Gastrocnemius medialis (tissue), 4 donors: ENCODE results near the gene HERC4. TPM values are rescaled to one million over a fixed set of nuclear protein-coding genes. Genes with fewer than 3 reads are reported as not detected.
"Not testable (repeated sequence)": the region's sequence is repeated elsewhere in the genome, so short reads cannot be mapped to it uniquely, and the experiment has no call there.

Source experiments
- ATAC-seq, 2 donors: fragments of 150-250 bp; one replicate each; pipeline ENCODE4 v1.9.1; 2016
- DNase-seq, 2 donors: peaks; one replicate each; pipeline ENCODE4 v3.0.0-alpha.2; 2019
- H3K27ac ChIP-seq, 4 donors: fragments of 200-600 bp; sonication (generic); 1 replicate in 1 of 4; 2 replicates in 3 of 4; pipeline ENCODE4 v1.5.1; 2016 to 2018; ENCODE audit warnings: mild to moderate bottlenecking in 2 of 4, moderate library complexity in 1 of 4
- H3K27me3 ChIP-seq, 3 donors: fragments of 200-600 bp; sonication (generic) in 2 of 3; 1 replicate in 1 of 3; 2 replicates in 2 of 3; pipeline versions ENCODE4 v1.5.1 to v1.6.0; 2016 to 2019; ENCODE audit warnings: mild to moderate bottlenecking in 1 of 3, moderate library complexity in 1 of 3
- H3K36me3 ChIP-seq, 2 donors: fragments of 200-600 bp; sonication (generic) in 1 of 2; one replicate each; pipeline ENCODE4 v1.5.1; 2017 to 2018
- H3K4me1 ChIP-seq, 2 donors: fragments of 200-600 bp; sonication (generic) in 1 of 2; one replicate each; pipeline ENCODE4 v1.5.1; 2016 to 2017; ENCODE audit warnings: mild to moderate bottlenecking in 2 of 2
- H3K4me3 ChIP-seq, 4 donors: fragments of 200-600 bp; sonication (generic) in 3 of 4; 1 replicate in 1 of 4; 2 replicates in 3 of 4; pipeline ENCODE4 v1.5.1; 2016 to 2019; ENCODE audit warnings: mild to moderate bottlenecking in 2 of 4
- H3K9me3 ChIP-seq, 3 donors: fragments of 200-600 bp; sonication (generic) in 2 of 3; 1 replicate in 1 of 3; 2 replicates in 2 of 3; pipeline ENCODE4 v1.5.1; 2016 to 2019
- CTCF ChIP-seq, 5 experiments: fragments of 450-650 bp in 3 of 5; fragments of 200-600 bp in 2 of 5; sonication (generic) in 2 of 5; IDR thresholded peaks in 4 of 5; conservative IDR thresholded peaks in 1 of 5; 1 replicate in 4 of 5; 2 replicates in 1 of 5; pipeline ENCODE4 v1.5.1; 2016 to 2019; ENCODE audit warnings: antibody characterized with exemption in 5 of 5, mild to moderate bottlenecking in 3 of 5, moderate library complexity in 3 of 5
- POLR2A ChIP-seq, 2 donors: fragments of 450-650 bp; IDR thresholded peaks; one replicate each; pipeline ENCODE4 v1.6.1; 2017; ENCODE audit warnings: antibody characterized with exemption in 2 of 2, mild to moderate bottlenecking in 2 of 2, moderate library complexity in 2 of 2
- in situ Hi-C, 4 donors: fragments of 200-750 bp; cut with MboI; loops; one replicate each; pipeline versions ENCODE4 v1.15.0 to v1.8.0; 2017; ENCODE audit warnings: low sequenced_read_pairs in 4 of 4
- intact Hi-C: fragments of 100-400 bp; cut with DNase I; formaldehyde crosslinking; loops from one replicate; pipeline ENCODE4 v1.15.1; 2023; ENCODE audit warnings: low total_unique reads
- total RNA-seq, 4 donors: library from RNA; depleted of rRNA; stranded (reverse); fragments of >200 nt; gene quantifications; one replicate each; pipeline versions ENCODE4 v1.1.0 to v1.2.3, GENCODE V29; 2016

Gene HERC4
- total RNA-seq, 4 donors from 2014 or later = 12.8 to 25.2 (median 13.1) TPM

- H3K36me3 ChIP-seq = peaks cover 0 to 35% of the 10 kb centered on the region in 2 donors
- peak overlapping the region; percentile 87 to 96 (median 94) for H3K27ac ChIP-seq
- peak; percentile 71 to 72 for ATAC-seq
- intact Hi-C loops (loop anchor here (1.0 to 10.0 kb wide), 6 partner anchors 29 to 446 kb away; partner anchors contain the start of gene HERC4), in situ Hi-C loops (loop anchor here in 2 of 4 donors (10.0 to 25.0 kb wide), 3 partner anchors 177 to 452 kb away; partner anchors contain the start of genes HERC4 (in 1 of the 2), HNRNPH3 (in 1 of the 2) and PBLD (in 1 of the 2))
- peaks cover 20 to 22% of the 10 kb centered on the region in 2 donors for H3K4me1 ChIP-seq
- no peaks in the 10 kb centered on the region for H3K9me3 ChIP-seq
- no peaks in the 10 kb centered on the region for H3K27me3 ChIP-seq
- TF ChIP-seq POLR2A (IDR thresholded peaks at IDR 0.05) (peak in 1 of 2 donors; percentile 72), CTCF (IDR thresholded peaks at IDR 0.05 in 4 of 5, conservative IDR thresholded peaks at IDR 0.05 in 1 of 5) (peak in 1 of 5 experiments; percentile 37)
- peak overlapping the region; percentile 74 to 98 (median 85) for H3K4me3 ChIP-seq
- peak; percentile 77 to 78 for DNase-seq
Observed at GRCh38 chr10:67884842-67885670, 190.0 kb downstream of the HERC4 start.

DNA sequence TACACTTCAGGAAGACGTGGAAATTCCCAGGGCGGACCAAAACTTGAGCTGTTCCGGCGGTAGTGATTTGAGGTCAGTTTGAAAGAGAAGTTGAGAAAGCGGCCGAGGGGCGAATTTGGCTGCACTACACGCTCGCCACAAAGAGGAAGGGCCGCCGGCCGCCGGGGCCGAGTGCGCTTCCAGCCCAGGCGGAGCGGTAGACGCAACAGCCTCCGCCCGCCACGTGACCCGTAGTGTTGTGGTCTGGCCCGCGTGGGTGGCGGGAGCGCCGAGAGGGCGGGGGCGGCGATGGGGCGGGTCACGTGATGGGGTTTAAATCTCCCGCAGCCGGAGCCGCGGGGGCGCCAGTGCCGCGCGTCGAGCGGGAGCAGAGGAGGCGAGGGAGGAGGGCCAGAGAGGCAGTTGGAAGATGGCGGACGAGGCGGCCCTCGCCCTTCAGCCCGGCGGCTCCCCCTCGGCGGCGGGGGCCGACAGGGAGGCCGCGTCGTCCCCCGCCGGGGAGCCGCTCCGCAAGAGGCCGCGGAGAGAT, 190.7 kb downstream of the HERC4 start, which contains the start of gene SIRT1:
TSS of gene SIRT1 (plus strand) at position 344 of the 529 bp plus-strand sequence. CDS start at position 410, 66 bp downstream.
- TF ChIP-seq POLR2A (IDR thresholded peaks at IDR 0.05) (peak; percentile 98), CTCF (IDR thresholded peaks at IDR 0.05 in 4 of 5, conservative IDR thresholded peaks at IDR 0.05 in 1 of 5) (peak in 1 of 5 experiments; percentile 27)
- Histone ChIP-seq H3K27ac (peak within 1 kb of the TSS; percentile 87 to 96 (median 94)), H3K36me3 (peaks cover 0 to 28% of the 10 kb centered on the region in 2 donors), H3K9me3 (no peaks in the 10 kb centered on the region), H3K27me3 (no peaks in the 10 kb centered on the region), H3K4me3 (peak within 1 kb of the TSS; percentile 74 to 98 (median 85)), H3K4me1 (peaks cover 20 to 22% of the 10 kb centered on the region in 2 donors)
- ATAC-seq (peak; percentile 86 to 88), DNase-seq (peak; percentile 97)
- in situ Hi-C loops (loop anchor here in 2 of 4 donors (10.0 to 25.0 kb wide), 3 partner anchors 178 to 453 kb away; partner anchors contain the start of genes HERC4 (in 1 of the 2), HNRNPH3 (in 1 of the 2) and PBLD (in 1 of the 2)), intact Hi-C loops (loop anchor here (1.0 to 10.0 kb wide), 6 partner anchors 28 to 447 kb away; partner anchors contain the start of gene HERC4)

- peak overlapping the region; percentile 74 to 86 (median 79) for H3K4me3 ChIP-seq
- peaks cover 18% of the 10 kb centered on the region in 2 donors for H3K4me1 ChIP-seq
- intact Hi-C loops = loop anchor here (1.0 to 10.0 kb wide), 6 partner anchors 28 to 447 kb away; partner anchors contain the start of gene HERC4
- DNase-seq (peak in 1 of 2 donors; percentile 16), ATAC-seq (peak; percentile 55 to 67)
- in situ Hi-C loops = loop anchor here in 2 of 4 donors (10.0 to 25.0 kb wide), 3 partner anchors 178 to 453 kb away; partner anchors contain the start of genes HERC4 (in 1 of the 2), HNRNPH3 (in 1 of the 2) and PBLD (in 1 of the 2)
- H3K36me3 ChIP-seq = peaks cover 0 to 23% of the 10 kb centered on the region in 2 donors
- no peak for TF ChIP-seq CTCF (IDR thresholded peaks at IDR 0.05 in 4 of 5, conservative IDR thresholded peaks at IDR 0.05 in 1 of 5)
- no peak for TF ChIP-seq POLR2A (IDR thresholded peaks at IDR 0.05)
- H3K27ac ChIP-seq = peak overlapping the region; percentile 87 to 96 (median 94)
- no peaks in the 10 kb centered on the region for H3K9me3 ChIP-seq
- H3K27me3 ChIP-seq = no peaks in the 10 kb centered on the region
Observed at GRCh38 chr10:67883710-67884312, 191.3 kb downstream of the HERC4 start.

GRCh38 chr10:67878133-67878532, 196.9 kb downstream of the HERC4 start:
- Histone ChIP-seq H3K27me3 (no peaks in the 10 kb centered on the region), H3K36me3 (no peaks in the 10 kb centered on the region), H3K9me3 (no peaks in the 10 kb centered on the region), H3K27ac (no peak overlapping the region), H3K4me3 (no peak overlapping the region), H3K4me1 (no peaks in the 10 kb centered on the region)
- TF ChIP-seq CTCF (IDR thresholded peaks at IDR 0.05 in 4 of 5, conservative IDR thresholded peaks at IDR 0.05 in 1 of 5) = no peak
- no peak for TF ChIP-seq POLR2A (IDR thresholded peaks at IDR 0.05)
- DNase-seq (no peak), ATAC-seq (no peak)
- intact Hi-C loops (no loop called here), in situ Hi-C loops (loop anchor here in 2 of 4 donors (25.0 kb wide), 2 partner anchors 184 to 459 kb away; partner anchors contain the start of genes HNRNPH3 (in 1 of the 2) and PBLD (in 1 of the 2))

DNA sequence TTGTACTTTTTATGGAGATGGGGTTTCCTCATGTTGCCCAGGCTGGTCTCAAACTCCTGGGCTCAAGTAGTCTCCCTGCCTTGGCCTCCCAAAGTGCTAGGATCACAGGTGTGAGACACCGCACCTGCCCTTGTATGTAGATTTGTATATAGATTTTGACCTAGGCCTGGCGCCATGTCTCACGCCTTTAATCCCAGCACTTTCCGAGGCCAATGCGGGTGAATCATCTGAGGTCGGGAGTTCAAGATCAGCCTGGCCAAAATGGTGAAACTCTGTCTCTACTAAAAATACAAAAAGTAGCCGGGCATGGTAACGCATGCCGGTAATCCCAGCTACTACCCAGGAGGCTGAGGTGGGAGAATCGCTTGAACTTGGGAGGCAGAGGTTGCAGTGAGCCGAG, 197.7 kb downstream of the HERC4 start:
- H3K27me3 ChIP-seq, H3K9me3 ChIP-seq, DNase-seq, H3K4me1 ChIP-seq, intact Hi-C loops, H3K27ac ChIP-seq, ATAC-seq, H3K4me3 ChIP-seq, H3K36me3 ChIP-seq: not testable (repeated sequence)
- in situ Hi-C loops = loop anchor here in 2 of 4 donors (25.0 kb wide), 2 partner anchors 185 to 460 kb away; partner anchors contain the start of genes HNRNPH3 (in 1 of the 2) and PBLD (in 1 of the 2)
